HT1080 (cell line): ENCODE data around the gene ADAM29. TPM values are rescaled to one million over a fixed set of nuclear protein-coding genes. Genes with fewer than 3 reads are reported as not detected.
A peak's percentile ranks its signal among the peaks of the same experiment; 100 is the strongest.

Source experiments
- DNase-seq: peaks from one replicate; pipeline ENCODE4 v3.0.0-alpha.2; 2015; ENCODE audit warnings: low read depth
- polyA plus RNA-seq, 2 experiments: library from polyadenylated mRNA; depleted of rRNA; stranded (reverse); fragments of >200 nt; gene quantifications; 2 replicates each; pipeline ENCODE4 v1.2.3, GENCODE V29; 2015
- total RNA-seq: library from RNA; depleted of rRNA; stranded (reverse); fragments of >200 nt; shearing (Covaris generic); gene quantifications from 2 replicates; pipeline ENCODE4 v1.2.3, GENCODE V29; 2014; rRNA removed

The ADAM29 gene
- not detected in 2 replicates for total RNA-seq
- not detected in 2 replicates for polyA plus RNA-seq (2015; cell fraction: cytosol; rRNA removed)
- not detected in 2 replicates for polyA plus RNA-seq (2015; cell fraction: nucleus; rRNA removed)

DNA sequence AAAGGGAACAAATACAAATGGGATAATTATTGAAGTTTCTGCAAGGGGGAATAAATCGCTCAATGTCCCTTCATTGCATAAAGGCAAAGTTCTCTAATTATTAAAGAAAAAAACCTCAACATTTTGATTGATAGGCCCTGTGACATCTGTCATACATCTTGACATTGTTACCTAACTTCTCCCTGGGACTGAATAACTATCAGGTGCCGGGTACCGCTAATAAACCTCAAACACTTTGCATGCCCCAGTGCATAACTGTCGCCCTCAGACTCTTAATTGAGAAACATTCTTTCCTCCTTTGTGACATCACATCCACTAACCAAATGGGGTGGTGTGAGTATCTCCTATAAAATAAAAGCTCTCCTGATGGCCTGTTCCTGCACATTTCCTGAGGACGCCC, at the start of gene ADAM29:
ADAM29 (plus strand) TSS at position 301 of the 400 bp plus-strand sequence. CDS start 57,168 bp downstream, outside the sequence.
- DNase-seq = no peak

- peak; percentile 37 for DNase-seq
These were observed 48.8 kb upstream of the ADAM29 start for GRCh38 chr4:174869339-174869738.

GRCh38 chr4:174870311-174870710, 47.8 kb upstream of the ADAM29 start:
- no peak for DNase-seq

DNA sequence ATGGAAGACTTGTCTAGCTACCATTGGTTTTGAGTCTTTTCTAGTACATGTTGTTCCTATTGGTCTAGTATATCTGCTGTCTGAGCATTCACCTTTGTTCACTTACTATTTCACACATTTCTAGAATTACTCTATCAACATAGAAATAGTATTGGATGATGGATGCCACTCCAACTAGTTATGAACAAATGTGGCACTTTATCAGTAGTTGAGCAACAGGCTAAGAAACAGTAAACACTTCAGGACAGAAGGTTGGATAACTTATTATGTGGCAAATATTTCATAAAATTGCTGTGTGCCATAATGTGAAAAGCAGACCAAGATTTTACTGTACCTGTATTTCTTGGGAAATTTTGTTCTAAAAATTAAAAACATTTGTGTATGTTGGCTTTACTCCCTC, 46.8 kb upstream of the ADAM29 start:
- no peak for DNase-seq

GRCh38 chr4:174873146-174873545, 45.0 kb upstream of the ADAM29 start:
- peak; percentile 11 for DNase-seq

- DNase-seq = no peak
These were observed 44.2 kb upstream of the ADAM29 start for GRCh38 chr4:174873931-174874330.

DNA sequence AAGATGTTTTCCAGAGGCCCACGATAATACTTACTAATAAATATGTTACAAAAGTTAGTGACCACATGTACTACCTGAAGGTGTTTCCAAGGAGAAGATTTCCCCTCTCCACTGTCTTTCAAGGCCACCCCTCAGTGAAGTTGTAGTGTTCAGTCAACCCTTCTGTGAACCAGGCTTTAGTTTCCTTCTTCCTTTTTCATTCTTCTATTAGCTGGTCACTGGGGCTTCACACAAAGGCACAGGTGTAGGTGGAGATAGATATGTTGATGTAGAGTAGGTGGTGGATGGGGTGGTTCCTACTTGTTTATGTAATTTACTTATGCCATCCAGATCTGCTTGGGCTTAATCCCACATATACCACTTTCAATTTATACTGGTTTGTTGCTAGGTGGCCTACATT, 43.3 kb upstream of the ADAM29 start:
- DNase-seq = no peak

DNA sequence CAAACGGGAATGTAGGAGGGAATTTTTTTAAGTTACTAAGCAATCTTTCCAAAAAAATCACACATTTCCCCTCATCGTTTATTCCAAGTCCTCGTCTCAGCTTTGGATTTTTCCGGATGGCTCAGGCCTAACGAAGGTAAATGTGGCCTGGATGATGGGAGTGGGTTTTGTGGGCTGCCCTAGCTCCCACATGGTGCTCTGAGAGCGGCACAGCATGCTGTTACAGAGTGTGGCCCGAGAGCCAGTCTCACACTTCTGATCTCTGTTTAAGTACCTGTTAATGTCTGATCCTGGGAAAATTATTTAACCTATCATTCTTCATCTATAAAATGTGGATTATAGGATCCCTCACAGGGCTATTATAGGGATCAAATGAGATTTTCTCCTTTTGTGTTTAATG, 38.2 kb upstream of the ADAM29 start:
- DNase-seq = no peak

DNA sequence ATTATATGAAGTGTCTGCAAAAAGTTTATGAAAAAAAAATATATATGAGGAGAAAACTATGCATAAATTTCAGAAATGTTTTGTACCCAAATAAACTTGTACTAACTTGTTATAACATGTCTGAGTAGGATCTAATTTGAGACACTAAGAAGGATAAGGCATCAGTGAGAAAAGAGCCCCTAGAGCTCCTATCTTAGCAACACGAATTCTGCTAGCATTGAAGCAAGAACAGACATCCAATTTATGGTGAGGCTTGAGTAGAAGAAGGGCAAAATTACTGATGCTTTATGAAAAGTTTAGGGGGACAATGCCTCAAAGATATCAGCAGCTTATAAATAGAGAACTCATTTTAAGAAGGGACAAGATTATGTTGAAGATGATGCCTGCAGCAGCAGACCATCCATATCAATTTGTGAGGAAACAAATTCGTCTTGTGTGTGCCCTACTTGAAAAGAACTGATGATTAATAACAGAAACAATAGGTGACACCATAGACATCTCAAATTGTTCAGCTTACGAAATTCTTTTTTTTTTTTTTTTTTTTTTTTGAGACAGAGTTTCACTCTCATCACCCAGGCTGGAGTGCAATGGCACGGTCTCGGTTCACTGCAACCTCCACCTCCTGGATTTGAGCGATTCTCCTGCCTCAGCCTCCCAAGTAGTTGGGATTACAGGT, 35.7 kb upstream of the ADAM29 start:
- DNase-seq = no peak

DNA sequence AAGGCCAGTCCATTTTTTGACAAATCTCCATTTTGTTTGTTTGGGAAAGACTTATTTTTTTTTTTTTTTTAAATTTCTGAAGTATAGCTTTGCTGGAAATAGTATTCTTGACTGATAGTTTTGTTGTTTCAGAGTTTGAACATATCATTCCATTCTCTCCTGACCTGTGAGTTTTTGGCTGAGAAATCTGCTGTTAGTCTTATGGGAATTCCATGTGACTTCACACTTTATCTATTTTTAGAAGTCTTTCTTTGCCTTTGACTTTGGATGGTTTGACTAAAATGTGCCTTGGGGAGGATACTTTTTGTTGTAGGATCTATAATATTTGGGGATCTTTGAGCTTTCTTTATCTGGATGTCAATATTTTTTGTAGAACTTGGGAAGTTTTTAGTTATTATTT, 10.7 kb upstream of the ADAM29 start:
- DNase-seq = no peak

- DNase-seq = no peak
These were observed 7.9 kb upstream of the ADAM29 start for GRCh38 chr4:174910271-174910670.

GRCh38 chr4:174912919-174913543, 5.1 kb upstream of the ADAM29 start:
- no peak for DNase-seq

- DNase-seq = no peak
These were observed 1.8 kb downstream of the ADAM29 start for GRCh38 chr4:174919886-174920423.

- DNase-seq = no peak
These were observed 8.8 kb downstream of the ADAM29 start for GRCh38 chr4:174926958-174927357.

GRCh38 chr4:174928174-174928573, 10.0 kb downstream of the ADAM29 start:
- DNase-seq = no peak

- DNase-seq = no peak
These were observed 10.6 kb downstream of the ADAM29 start for GRCh38 chr4:174928575-174929253.

DNA sequence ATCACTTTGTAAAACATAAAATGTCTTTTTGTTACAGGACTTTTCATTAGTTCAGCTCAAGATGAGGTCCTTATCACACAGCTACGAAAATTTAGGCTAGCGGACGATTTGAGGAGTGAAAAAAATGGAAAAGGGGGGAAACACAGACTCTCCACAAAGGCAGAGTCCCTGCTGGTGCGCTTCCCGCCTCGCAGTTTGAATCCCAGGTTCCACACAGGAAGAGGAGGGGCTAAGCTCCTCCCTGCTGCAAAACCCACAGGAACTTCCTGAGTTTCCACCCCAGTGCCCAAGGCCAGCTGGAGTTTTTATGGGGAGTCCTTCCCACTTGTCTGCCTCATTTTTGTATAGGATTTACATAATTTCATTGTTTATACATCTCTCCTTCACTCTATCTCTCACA, 11.2 kb downstream of the ADAM29 start:
- peak; percentile 4 for DNase-seq

GRCh38 chr4:174930895-174931294, 12.7 kb downstream of the ADAM29 start:
- DNase-seq = no peak

GRCh38 chr4:174933083-174933482, 14.9 kb downstream of the ADAM29 start:
- DNase-seq = no peak

DNA sequence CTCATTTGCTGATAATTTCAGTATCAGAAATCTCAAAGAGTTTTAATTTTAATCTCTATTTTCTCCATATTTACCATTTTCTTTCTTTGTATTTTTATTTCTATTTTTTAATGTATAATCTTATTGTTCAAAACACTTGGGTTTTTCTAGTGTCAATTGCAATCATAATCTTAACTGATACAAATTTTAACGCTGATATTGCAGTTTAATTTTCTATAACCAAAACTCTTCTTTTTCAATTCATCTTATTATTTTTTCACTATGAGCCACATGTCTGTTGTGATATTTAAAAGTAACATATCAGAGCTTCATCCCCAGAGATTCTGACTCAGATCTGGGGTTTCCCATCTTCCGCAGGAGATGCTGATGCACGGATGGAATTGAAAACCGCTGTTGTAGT, 16.2 kb downstream of the ADAM29 start:
- DNase-seq = no peak

GRCh38 chr4:174935607-174936006, 17.4 kb downstream of the ADAM29 start:
- DNase-seq = no peak

GRCh38 chr4:174940002-174940401, 21.8 kb downstream of the ADAM29 start:
- DNase-seq = no peak
